Gastroesophageal sphincter (tissue), 4 donors: ENCODE measurements around the gene XIRP2. TPM values are rescaled to one million over a fixed set of nuclear protein-coding genes. Genes with fewer than 3 reads are reported as not detected.

Experiments
- ATAC-seq: fragments of 150-250 bp; one replicate; pipeline ENCODE4 v1.9.1; 2016; ENCODE audit warnings: mild to moderate bottlenecking, moderate library complexity
- H3K27ac ChIP-seq, 4 donors: fragments of 200-600 bp; sonication (generic) in 3 of 4; 1 replicate in 3 of 4; 2 replicates in 1 of 4; pipeline ENCODE4 v1.5.1; 2016 to 2019
- H3K27me3 ChIP-seq: fragments of 200-600 bp; sonication (generic); one replicate; pipeline ENCODE4 v1.5.1; 2019
- H3K36me3 ChIP-seq, 2 donors: fragments of 200-600 bp; sonication (generic); one replicate each; pipeline ENCODE4 v1.5.1; 2019; ENCODE audit warnings: control low read depth in 1 of 2
- H3K4me1 ChIP-seq, 3 donors: fragments of 200-600 bp; sonication (generic); 1 replicate in 2 of 3; 2 replicates in 1 of 3; pipeline ENCODE4 v1.5.1; 2016 to 2019; ENCODE audit warnings: control low read depth in 2 of 3
- H3K4me3 ChIP-seq, 2 donors: fragments of 200-600 bp; sonication (generic); one replicate each; pipeline ENCODE4 v1.5.1; 2019; ENCODE audit warnings: mild to moderate bottlenecking in 1 of 2, moderate library complexity in 1 of 2
- H3K9me3 ChIP-seq, 3 donors: fragments of 200-600 bp; sonication (generic); one replicate each; pipeline ENCODE4 v1.5.1; 2017 to 2019; ENCODE audit warnings: control low read depth in 2 of 3
- CTCF ChIP-seq, 4 experiments: fragments of 200-600 bp in 2 of 4; fragments of 450-650 bp in 2 of 4; sonication (generic) in 1 of 4; IDR thresholded peaks; one replicate each; pipeline ENCODE4 v1.5.1; 2017 to 2019; ENCODE audit warnings: antibody characterized with exemption in 4 of 4, mild to moderate bottlenecking in 2 of 4, moderate library complexity in 2 of 4
- EP300 ChIP-seq: sonication (generic); formaldehyde crosslinking; IDR thresholded peaks from one replicate; pipeline ENCODE4 v1.6.1; 2017; ENCODE audit warnings: antibody characterized with exemption, mild to moderate bottlenecking
- POLR2A ChIP-seq, 2 donors: fragments of 450-650 bp; IDR thresholded peaks; one replicate each; pipeline ENCODE4 v1.6.1; 2017; ENCODE audit warnings: antibody characterized with exemption in 2 of 2, mild to moderate bottlenecking in 2 of 2, moderate library complexity in 1 of 2
- POLR2AphosphoS5 ChIP-seq: sonication (generic); formaldehyde crosslinking; IDR thresholded peaks from one replicate; pipeline ENCODE4 v1.6.1; 2017; ENCODE audit warnings: antibody characterized with exemption
- WGBS, 2 donors: methylation state at CpG; one replicate each; pipeline ENCODE4 v1.1.5; 2018; ENCODE audit warnings: low coverage in 1 of 2; 5-methylcytosine and 5-hydroxymethylcytosine counted together
- total RNA-seq, 4 donors: library from RNA; depleted of rRNA; stranded (reverse); fragments of >200 nt; gene quantifications; one replicate each; pipeline ENCODE4 v1.1.0, GENCODE V29; 2016

Gene XIRP2
- total RNA-seq, 4 donors from 2014 or later, result 0.19 TPM; not detected in 3

GRCh38 chr2:166892397-166892796 lies 4.1 kb downstream of the XIRP2 start:
- H3K9me3 ChIP-seq, result no peaks in the 10 kb centered on the region
- H3K4me3 ChIP-seq, result no peak overlapping the region
- no peak for ATAC-seq
- TF ChIP-seq CTCF (IDR thresholded peaks at IDR 0.05) (no peak), EP300 (no peak), POLR2AphosphoS5 (no peak), POLR2A (IDR thresholded peaks at IDR 0.05) (no peak)
- H3K27me3 ChIP-seq, result no peaks in the 10 kb centered on the region
- no peak overlapping the region for H3K27ac ChIP-seq
- peaks cover 0 to 7% (median 0%) of the 10 kb centered on the region in 3 donors for H3K4me1 ChIP-seq
- H3K36me3 ChIP-seq, result no peaks in the 10 kb centered on the region

- no peak for TF ChIP-seq EP300
- 66 to 76% methylated on average over 2 of the region's 2 CpGs for WGBS, 2 donors
- H3K4me1 ChIP-seq, result peaks cover 0 to 7% (median 0%) of the 10 kb centered on the region in 3 donors
- H3K9me3 ChIP-seq, result no peaks in the 10 kb centered on the region
- no peaks in the 10 kb centered on the region for H3K36me3 ChIP-seq
- H3K27ac ChIP-seq, result no peak overlapping the region
- ATAC-seq, result no peak
- no peak overlapping the region for H3K4me3 ChIP-seq
- no peaks in the 10 kb centered on the region for H3K27me3 ChIP-seq
These were observed 7.0 kb downstream of the XIRP2 start for GRCh38 chr2:166895243-166895642.

GRCh38 chr2:166897666-166898065 lies 9.4 kb downstream of the XIRP2 start:
- ATAC-seq, result no peak

GRCh38 chr2:166899676-166900075 lies 11.4 kb downstream of the XIRP2 start:
- no peak for ATAC-seq
- no peak overlapping the region for H3K4me3 ChIP-seq
- WGBS, 2 donors, result 90% methylated on average over 5 of the region's 5 CpGs
- no peaks in the 10 kb centered on the region for H3K4me1 ChIP-seq
- no peaks in the 10 kb centered on the region for H3K27me3 ChIP-seq
- TF ChIP-seq POLR2A (IDR thresholded peaks at IDR 0.05), result no peak
- TF ChIP-seq CTCF (IDR thresholded peaks at IDR 0.05), result no peak
- no peak for TF ChIP-seq EP300
- TF ChIP-seq POLR2AphosphoS5, result no peak
- H3K36me3 ChIP-seq, result no peaks in the 10 kb centered on the region
- no peaks in the 10 kb centered on the region for H3K9me3 ChIP-seq
- H3K27ac ChIP-seq, result no peak overlapping the region

More at GRCh38 chr2:166897666-166898065, 9.4 kb downstream of the XIRP2 start:
- no peaks in the 10 kb centered on the region for H3K4me1 ChIP-seq
- no peak overlapping the region for H3K27ac ChIP-seq
- H3K9me3 ChIP-seq, result no peaks in the 10 kb centered on the region
- TF ChIP-seq POLR2AphosphoS5, result no peak
- TF ChIP-seq CTCF (IDR thresholded peaks at IDR 0.05), result no peak
- TF ChIP-seq EP300, result no peak
- no peak for TF ChIP-seq POLR2A (IDR thresholded peaks at IDR 0.05)
- no peak overlapping the region for H3K4me3 ChIP-seq
- no peaks in the 10 kb centered on the region for H3K27me3 ChIP-seq
- H3K36me3 ChIP-seq, result no peaks in the 10 kb centered on the region

- Histone ChIP-seq H3K27ac (no peak overlapping the region), H3K27me3 (no peaks in the 10 kb centered on the region), H3K9me3 (no peaks in the 10 kb centered on the region), H3K4me3 (no peak overlapping the region), H3K36me3 (no peaks in the 10 kb centered on the region), H3K4me1 (no peaks in the 10 kb centered on the region)
- TF ChIP-seq EP300 (no peak), POLR2AphosphoS5 (no peak), POLR2A (IDR thresholded peaks at IDR 0.05) (no peak), CTCF (IDR thresholded peaks at IDR 0.05) (no peak)
- WGBS, 2 donors, result 60% methylated on average over 1 of the region's 2 CpGs; no CpG with 5 or more reads in 1 of the 2 donors
- no peak for ATAC-seq
These were observed 12.4 kb downstream of the XIRP2 start for GRCh38 chr2:166900700-166901099.

- 45 to 83% methylated on average over 1 to 2 of the region's 2 CpGs for whole genome bisulfite sequencing, 2 donors
- Histone ChIP-seq H3K4me1 (no peaks in the 10 kb centered on the region), H3K4me3 (no peak overlapping the region), H3K9me3 (no peaks in the 10 kb centered on the region), H3K27me3 (no peaks in the 10 kb centered on the region), H3K27ac (no peak overlapping the region), H3K36me3 (no peaks in the 10 kb centered on the region)
- ATAC-seq, result no peak
- TF ChIP-seq CTCF (IDR thresholded peaks at IDR 0.05) (no peak), EP300 (no peak)
These were observed 13.1 kb downstream of the XIRP2 start for GRCh38 chr2:166901336-166901735.
